ENCODE results near the gene ZNF579.
"Not testable (repeated sequence)": the region's sequence is repeated elsewhere in the genome, so short reads cannot be mapped to it uniquely, and the experiment has no call there.

Gene ZNF579

GRCh38 chr19:55538132-55538531 is 42.5 kb downstream of the ZNF579 start:
- DNase-seq = no peak

GRCh38 chr19:55537741-55538111 is 42.9 kb downstream of the ZNF579 start:
- no peak for DNase-seq

GRCh38 chr19:55536951-55537740 is 43.5 kb downstream of the ZNF579 start, which contains the start of gene SBK2:
Gene SBK2 (minus strand): TSS chr19:55537133. CDS start chr19:55536294, 839 bp downstream.
- no peak for DNase-seq

- no peak for DNase-seq
Measured at GRCh38 chr19:55536366-55536765, 44.3 kb downstream of the ZNF579 start.

GRCh38 chr19:55535965-55536350 is 44.7 kb downstream of the ZNF579 start:
- no peak for DNase-seq

GRCh38 chr19:55535173-55535964 is 45.3 kb downstream of the ZNF579 start:
- no peak for DNase-seq

- DNase-seq = not testable (repeated sequence)
Measured at GRCh38 chr19:55534280-55534679, 46.4 kb downstream of the ZNF579 start.

GRCh38 chr19:55530996-55531395 is 49.7 kb downstream of the ZNF579 start:
- DNase-seq = no peak

- DNase-seq = no peak
Measured at GRCh38 chr19:55529636-55530234, 50.9 kb downstream of the ZNF579 start.

- no peak for DNase-seq
Measured at GRCh38 chr19:55528030-55528803, 52.4 kb downstream of the ZNF579 start.

- DNase-seq = no peak
Measured at GRCh38 chr19:55527197-55528029, 53.2 kb downstream of the ZNF579 start.

Data from activated CD4-positive, alpha-beta T cell treated with anti-CD3 and anti-CD28 coated beads, Interleukin-2, amount 50 U/mL, for 4 hours (primary cell).